Neural crest cell (in vitro differentiated cells): Measurements from ENCODE around the gene AKR1C3. TPM values are rescaled to one million over a fixed set of nuclear protein-coding genes. Genes with fewer than 3 reads are reported as not detected.

Source experiments
- DNase-seq: peaks from one replicate; pipeline ENCODE4 v3.0.0; 2021; ENCODE audit warnings: low read depth, mixed read lengths, low spot score
- H3K27ac Mint-ChIP-seq: one replicate; pipeline ENCODE4 v1.8.0; 2021; ENCODE audit warnings: mild to moderate bottlenecking, mixed read lengths; ENCODE audit not compliant: unreplicated experiment
- H3K27me3 Mint-ChIP-seq: 2 replicates; pipeline ENCODE4 v1.8.0; 2021; ENCODE audit warnings: low read depth, mild to moderate bottlenecking, mixed read lengths
- H3K36me3 Mint-ChIP-seq: 2 replicates; pipeline ENCODE4 v1.8.0; 2021; ENCODE audit warnings: low read depth, mild to moderate bottlenecking, mixed read lengths
- H3K4me1 Mint-ChIP-seq: 2 replicates; pipeline ENCODE4 v1.8.0; 2021; ENCODE audit warnings: mixed read lengths
- H3K4me3 Mint-ChIP-seq: one replicate; pipeline ENCODE4 v1.8.0; 2021; ENCODE audit warnings: mild to moderate bottlenecking, mixed read lengths
- H3K9me3 Mint-ChIP-seq: 2 replicates; pipeline ENCODE4 v1.8.0; 2021; ENCODE audit warnings: mixed read lengths
- total RNA-seq: library from RNA; stranded (reverse); gene quantifications from 2 replicates; pipeline ENCODE4 v1.2.1, GENCODE V29; 2021
- TF ChIP-seq, protein P1 (sequence below): fragments of 200-600 bp; sonication (generic); conservative IDR thresholded peaks from 2 replicates; pipeline ENCODE4 v1.5.0; 2021; ENCODE audit warnings: antibody characterized with exemption, mild to moderate bottlenecking

AKR1C3 gene
- total RNA-seq, 1 donor from 2014 or later = 0.19 TPM

DNA sequence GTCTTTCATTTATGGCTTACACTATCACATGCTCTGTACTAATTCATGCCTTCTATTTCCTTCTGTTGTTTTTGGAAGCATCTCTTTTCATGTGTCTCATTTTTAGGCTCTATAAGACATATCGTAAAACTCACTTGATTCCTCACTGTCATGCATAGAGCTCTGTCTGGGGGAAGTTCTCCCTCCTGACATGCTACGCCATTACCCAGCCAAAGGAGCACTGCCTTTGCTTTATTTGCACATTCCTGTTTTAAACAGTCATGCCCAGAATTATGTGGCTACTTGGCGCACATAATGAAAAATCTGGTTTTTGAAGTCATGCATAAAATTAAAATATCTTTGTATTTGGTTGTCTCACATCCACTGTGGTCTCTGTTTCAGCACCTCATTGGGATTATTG, 17.6 kb upstream of the AKR1C3 start:
- peaks cover 6% of the 10 kb centered on the region for H3K4me1 Mint-ChIP-seq
- DNase-seq = no peak
- H3K4me3 Mint-ChIP-seq = no peak overlapping the region
- no peaks in the 10 kb centered on the region for H3K27me3 Mint-ChIP-seq
- H3K27ac Mint-ChIP-seq = no peak overlapping the region
- peaks cover 2% of the 10 kb centered on the region for H3K36me3 Mint-ChIP-seq
- TF ChIP-seq, protein P1, sequence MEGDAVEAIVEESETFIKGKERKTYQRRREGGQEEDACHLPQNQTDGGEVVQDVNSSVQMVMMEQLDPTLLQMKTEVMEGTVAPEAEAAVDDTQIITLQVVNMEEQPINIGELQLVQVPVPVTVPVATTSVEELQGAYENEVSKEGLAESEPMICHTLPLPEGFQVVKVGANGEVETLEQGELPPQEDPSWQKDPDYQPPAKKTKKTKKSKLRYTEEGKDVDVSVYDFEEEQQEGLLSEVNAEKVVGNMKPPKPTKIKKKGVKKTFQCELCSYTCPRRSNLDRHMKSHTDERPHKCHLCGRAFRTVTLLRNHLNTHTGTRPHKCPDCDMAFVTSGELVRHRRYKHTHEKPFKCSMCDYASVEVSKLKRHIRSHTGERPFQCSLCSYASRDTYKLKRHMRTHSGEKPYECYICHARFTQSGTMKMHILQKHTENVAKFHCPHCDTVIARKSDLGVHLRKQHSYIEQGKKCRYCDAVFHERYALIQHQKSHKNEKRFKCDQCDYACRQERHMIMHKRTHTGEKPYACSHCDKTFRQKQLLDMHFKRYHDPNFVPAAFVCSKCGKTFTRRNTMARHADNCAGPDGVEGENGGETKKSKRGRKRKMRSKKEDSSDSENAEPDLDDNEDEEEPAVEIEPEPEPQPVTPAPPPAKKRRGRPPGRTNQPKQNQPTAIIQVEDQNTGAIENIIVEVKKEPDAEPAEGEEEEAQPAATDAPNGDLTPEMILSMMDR = no peak
- peaks cover 9% of the 10 kb centered on the region for H3K9me3 Mint-ChIP-seq

DNA sequence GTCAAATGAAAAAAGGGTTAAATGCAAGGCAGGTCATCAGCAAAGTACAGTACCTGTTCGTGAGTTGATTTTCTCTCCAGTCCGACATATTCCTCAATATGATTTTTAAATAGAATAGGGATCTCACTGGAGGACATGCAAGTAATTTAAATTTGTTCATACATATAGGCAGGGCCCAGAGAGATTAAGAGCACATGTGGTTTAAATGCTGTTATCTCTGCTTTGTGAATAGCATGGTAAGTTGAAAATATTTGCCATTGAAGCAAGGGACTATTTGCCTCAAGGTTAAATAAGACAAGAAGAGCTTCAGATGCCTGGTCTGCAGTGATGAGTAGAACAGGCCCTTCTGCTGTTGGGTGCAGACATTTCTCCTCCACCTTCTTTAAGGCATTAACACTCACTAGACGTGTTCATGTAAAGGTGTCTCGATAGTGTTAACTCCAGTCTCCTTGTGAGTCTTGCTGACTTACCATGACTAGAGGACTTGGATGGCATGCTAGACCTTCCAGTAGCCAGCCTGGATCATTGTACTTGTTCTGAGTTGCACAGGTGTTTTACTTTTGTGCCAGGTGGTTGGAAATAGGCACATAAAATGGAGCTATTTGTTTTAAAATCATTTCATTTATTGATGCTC, 15.6 kb upstream of the AKR1C3 start:
- no peaks in the 10 kb centered on the region for H3K27me3 Mint-ChIP-seq

DNA sequence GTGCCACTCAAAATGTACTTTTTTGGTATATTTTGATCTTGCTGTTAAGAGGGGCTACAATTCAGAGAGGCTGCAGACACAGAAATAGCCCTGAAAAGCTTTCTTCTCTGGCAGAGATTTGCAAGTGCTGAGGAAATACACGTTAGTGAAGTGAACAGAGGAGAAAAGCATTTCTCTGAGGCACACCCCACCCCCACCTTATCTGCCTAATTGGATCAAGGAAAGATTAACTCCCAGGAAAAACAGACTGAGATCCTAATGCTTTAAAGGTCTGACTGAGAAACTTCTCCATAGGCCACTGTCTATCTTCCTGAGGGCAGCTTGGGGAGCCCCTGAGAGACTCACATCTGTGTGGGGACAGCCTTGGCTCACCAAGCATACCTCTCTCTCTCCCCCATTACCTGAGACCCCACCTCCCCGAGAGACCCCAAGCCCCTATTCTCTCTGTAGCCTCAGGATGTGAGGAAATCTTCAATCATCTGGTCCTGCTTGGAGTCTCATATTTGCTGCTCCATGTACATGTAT, 14.8 kb upstream of the AKR1C3 start:
- H3K4me3 Mint-ChIP-seq = no peak overlapping the region
- H3K9me3 Mint-ChIP-seq = peaks cover 6% of the 10 kb centered on the region
- no peaks in the 10 kb centered on the region for H3K36me3 Mint-ChIP-seq
- TF ChIP-seq, protein P1 = no peak
- H3K27me3 Mint-ChIP-seq = no peaks in the 10 kb centered on the region
- no peak for DNase-seq
- no peak overlapping the region for H3K27ac Mint-ChIP-seq
- no peaks in the 10 kb centered on the region for H3K4me1 Mint-ChIP-seq

More for the DNA sequence above, 15.6 kb upstream of the AKR1C3 start:
- no peaks in the 10 kb centered on the region for H3K4me1 Mint-ChIP-seq
- H3K4me3 Mint-ChIP-seq = no peak overlapping the region
- H3K27ac Mint-ChIP-seq = no peak overlapping the region
- H3K9me3 Mint-ChIP-seq = peaks cover 9% of the 10 kb centered on the region
- DNase-seq = no peak
- H3K36me3 Mint-ChIP-seq = peaks cover 2% of the 10 kb centered on the region
- TF ChIP-seq, protein P1 = no peak

DNA sequence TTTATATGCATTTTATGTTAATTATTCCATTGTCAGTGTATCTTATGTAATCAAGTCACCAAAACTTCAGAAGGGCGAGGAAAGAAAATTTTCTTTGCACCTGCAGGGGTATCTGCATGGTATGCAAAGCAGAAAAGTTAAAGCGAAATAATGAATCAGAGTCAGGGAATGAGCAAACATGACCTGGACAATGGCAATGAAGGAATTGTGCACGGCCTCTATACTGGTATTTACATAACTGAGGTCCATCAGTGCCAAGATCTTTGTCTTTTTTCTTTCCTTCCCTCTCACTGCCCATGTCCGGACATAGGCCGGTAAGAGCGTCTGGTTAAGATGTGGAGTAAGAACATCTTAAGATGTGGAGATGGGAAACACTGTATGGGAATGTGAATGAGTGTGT, 14.4 kb upstream of the AKR1C3 start:
- Mint-ChIP-seq H3K36me3 (no peaks in the 10 kb centered on the region), H3K4me3 (no peak overlapping the region)

DNA sequence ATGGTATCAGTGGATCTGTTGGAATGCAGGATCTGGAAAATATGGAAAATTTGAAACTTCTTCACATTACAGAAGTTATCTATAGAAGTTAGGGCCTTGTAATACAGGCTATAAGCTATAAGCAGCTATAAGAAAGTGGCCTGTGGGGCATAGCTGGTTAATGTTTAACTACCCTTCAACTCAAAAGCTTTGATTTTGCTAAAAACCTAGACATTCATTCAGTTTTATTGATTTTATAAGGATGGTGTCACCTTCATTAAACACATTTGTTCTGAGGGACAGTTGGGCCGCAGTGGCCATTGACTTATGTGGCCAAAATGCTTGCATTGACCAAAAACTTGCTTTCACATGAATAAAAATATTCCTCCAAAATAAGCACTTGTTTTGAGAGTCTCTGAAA, 13.1 kb upstream of the AKR1C3 start:
- Mint-ChIP-seq H3K27me3 (no peaks in the 10 kb centered on the region), H3K27ac (no peak overlapping the region), H3K36me3 (no peaks in the 10 kb centered on the region), H3K9me3 (peaks cover 8% of the 10 kb centered on the region), H3K4me3 (no peak overlapping the region), H3K4me1 (no peaks in the 10 kb centered on the region)
- TF ChIP-seq, protein P1 = no peak
- no peak for DNase-seq

More for the DNA sequence above, 14.4 kb upstream of the AKR1C3 start:
- no peak overlapping the region for H3K27ac Mint-ChIP-seq
- no peaks in the 10 kb centered on the region for H3K4me1 Mint-ChIP-seq
- H3K27me3 Mint-ChIP-seq = no peaks in the 10 kb centered on the region
- H3K9me3 Mint-ChIP-seq = peaks cover 6% of the 10 kb centered on the region
- TF ChIP-seq, protein P1 = no peak
- DNase-seq = no peak
